Astrocyte (in vitro differentiated cells and primary cell): ENCODE data around the gene CENPA. TPM values are rescaled to one million over a fixed set of nuclear protein-coding genes. Genes with fewer than 3 reads are reported as not detected.
A peak's percentile ranks its signal among the peaks of the same experiment; 100 is the strongest.

Source experiments
- DNase-seq: peaks from one replicate; pipeline ENCODE4 v3.0.0-alpha.2; 2010; ENCODE audit warnings: low read depth
- FAIRE-seq: peaks from 2 replicates; lab custom pipeline; 2011; peaks lifted over from hg19 to GRCh38; lab: Jason Lieb, UNC
- H2AFZ ChIP-seq: 2 replicates; pipeline ENCODE4 v1.6.0; 2012; ENCODE audit warnings: low read depth, low read length, inconsistent platforms
- H3K27ac ChIP-seq: 2 replicates; pipeline ENCODE4 v1.5.1; 2011; ENCODE audit warnings: low read depth, low read length, inconsistent platforms
- H3K27me3 ChIP-seq: 2 replicates; pipeline ENCODE4 v1.6.0; 2011; ENCODE audit warnings: low read length, inconsistent platforms; ENCODE audit not compliant: insufficient read depth
- H3K36me3 ChIP-seq: 2 replicates; pipeline ENCODE4 v1.5.1; 2011; ENCODE audit warnings: low read length, inconsistent platforms; ENCODE audit not compliant: insufficient read depth
- H3K4me1 ChIP-seq: 2 replicates; pipeline ENCODE4 v1.5.1; 2011; ENCODE audit warnings: low read length, inconsistent platforms; ENCODE audit not compliant: insufficient read depth
- H3K4me2 ChIP-seq: 2 replicates; pipeline ENCODE4 v1.6.0; 2012; ENCODE audit warnings: low read length, inconsistent platforms
- H3K4me3 ChIP-seq: 2 replicates; pipeline ENCODE4 v1.5.1; 2011; ENCODE audit warnings: low read depth, mild to moderate bottlenecking, low read length, inconsistent platforms; ENCODE audit not compliant: insufficient read depth
- H3K79me2 ChIP-seq: 2 replicates; pipeline ENCODE4 v1.6.0; 2012; ENCODE audit warnings: mild to moderate bottlenecking, low read length, inconsistent platforms; ENCODE audit not compliant: insufficient read depth
- H3K9ac ChIP-seq: 2 replicates; pipeline ENCODE4 v1.6.0; 2012; ENCODE audit warnings: mild to moderate bottlenecking, low read length, inconsistent platforms
- H3K9me3 ChIP-seq: 2 replicates; pipeline ENCODE4 v1.5.1; 2012; ENCODE audit warnings: low read depth, mild to moderate bottlenecking, low read length, inconsistent platforms; ENCODE audit not compliant: insufficient read depth
- H4K20me1 ChIP-seq: 2 replicates; pipeline ENCODE4 v1.6.0; 2012; ENCODE audit warnings: low read length, inconsistent platforms; ENCODE audit not compliant: insufficient read depth
- H3K27ac Mint-ChIP-seq: one replicate; pipeline ENCODE4 v1.8.0; 2021; ENCODE audit warnings: mild to moderate bottlenecking, mixed read lengths; ENCODE audit not compliant: unreplicated experiment
- H3K27me3 Mint-ChIP-seq: one replicate; pipeline ENCODE4 v1.8.0; 2021; ENCODE audit warnings: low read depth, mixed read lengths; ENCODE audit not compliant: unreplicated experiment
- H3K36me3 Mint-ChIP-seq: one replicate; pipeline ENCODE4 v1.8.0; 2021; ENCODE audit warnings: low read depth, mixed read lengths; ENCODE audit not compliant: unreplicated experiment
- H3K4me1 Mint-ChIP-seq: one replicate; pipeline ENCODE4 v1.8.0; 2021; ENCODE audit warnings: low read depth, mixed read lengths; ENCODE audit not compliant: unreplicated experiment
- H3K4me3 Mint-ChIP-seq: one replicate; pipeline ENCODE4 v1.8.0; 2021; ENCODE audit warnings: mild to moderate bottlenecking, moderate library complexity, mixed read lengths; ENCODE audit not compliant: unreplicated experiment
- H3K9me3 Mint-ChIP-seq: one replicate; pipeline ENCODE4 v1.8.0; 2021; ENCODE audit warnings: mild to moderate bottlenecking, mixed read lengths; ENCODE audit not compliant: unreplicated experiment
- CTCF ChIP-seq: IDR thresholded peaks from 2 replicates; pipeline ENCODE4 v1.5.1; 2011; ENCODE audit warnings: low read depth, mild to moderate bottlenecking, inconsistent platforms, low read length, moderate library complexity; ENCODE audit not compliant: insufficient read depth
- EZH2 ChIP-seq: IDR thresholded peaks from 2 replicates; pipeline ENCODE4 v1.6.1; 2012; ENCODE audit warnings: mild to moderate bottlenecking, low read length, inconsistent platforms; ENCODE audit not compliant: insufficient read depth
- total RNA-seq: library from RNA; stranded (reverse); gene quantifications from 2 replicates; pipeline ENCODE4 v1.2.1, GENCODE V29; 2021

Gene CENPA
- total RNA-seq, 1 donor from 2014 or later = 2.7 TPM

- no peaks in the 10 kb centered on the region for H4K20me1 ChIP-seq
- no peak for FAIRE-seq
- peaks cover 20% of the 10 kb centered on the region for H3K4me1 Mint-ChIP-seq
Measured at GRCh38 chr2:26754972-26755670, 30.7 kb upstream of the CENPA start.

GRCh38 chr2:26756337-26756736 is 29.5 kb upstream of the CENPA start:
- DNase-seq = no peak
- H3K4me3 Mint-ChIP-seq = peak overlapping the region; percentile 34
- TF ChIP-seq CTCF = no peak
- Histone ChIP-seq H2AFZ (no peak overlapping the region), H3K79me2 (no peaks in the 10 kb centered on the region), H3K27me3 (no peaks in the 10 kb centered on the region), H3K4me1 (peaks cover 17% of the 10 kb centered on the region), H3K4me3 (no peak overlapping the region), H3K4me2 (no peak overlapping the region), H3K9me3 (no peaks in the 10 kb centered on the region), H4K20me1 (no peaks in the 10 kb centered on the region), H3K36me3 (no peaks in the 10 kb centered on the region), H3K27ac (no peak overlapping the region), H3K9ac (no peak overlapping the region)
- peaks cover 1% of the 10 kb centered on the region for H3K9me3 Mint-ChIP-seq
- no peak for FAIRE-seq
- peak overlapping the region; percentile 84 for H3K27ac Mint-ChIP-seq
- no peaks in the 10 kb centered on the region for H3K36me3 Mint-ChIP-seq
- H3K4me1 Mint-ChIP-seq = peaks cover 19% of the 10 kb centered on the region
- peaks cover 2% of the 10 kb centered on the region for H3K27me3 Mint-ChIP-seq

More at GRCh38 chr2:26754972-26755670, 30.7 kb upstream of the CENPA start:
- H3K9me3 ChIP-seq = no peaks in the 10 kb centered on the region
- Mint-ChIP-seq H3K27ac (no peak overlapping the region), H3K27me3 (peaks cover 2% of the 10 kb centered on the region), H3K9me3 (peaks cover 4% of the 10 kb centered on the region), H3K36me3 (no peaks in the 10 kb centered on the region), H3K4me3 (no peak overlapping the region)
- H3K27ac ChIP-seq = no peak overlapping the region
- H3K4me1 ChIP-seq = peaks cover 17% of the 10 kb centered on the region
- no peak overlapping the region for H3K9ac ChIP-seq
- no peak overlapping the region for H2AFZ ChIP-seq
- no peaks in the 10 kb centered on the region for H3K36me3 ChIP-seq
- TF ChIP-seq CTCF (no peak), EZH2 (no peak)
- no peak for DNase-seq
- no peaks in the 10 kb centered on the region for H3K27me3 ChIP-seq
- H3K4me2 ChIP-seq = no peak overlapping the region
- no peak overlapping the region for H3K4me3 ChIP-seq
- no peaks in the 10 kb centered on the region for H3K79me2 ChIP-seq
